GM19438 (cell line): ENCODE measurements around the gene KDM5B.
"Not testable (repeated sequence)": the region's sequence is repeated elsewhere in the genome, so short reads cannot be mapped to it uniquely, and the experiment has no call there.

ENCODE experiments used
- ATAC-seq: cut with Tn5 transposase; IDR thresholded peaks from one replicate; pipeline ENCODE4 v1.9.1; 2021; ENCODE audit warnings: low read depth; ENCODE audit not compliant: unreplicated experiment

The KDM5B gene

DNA sequence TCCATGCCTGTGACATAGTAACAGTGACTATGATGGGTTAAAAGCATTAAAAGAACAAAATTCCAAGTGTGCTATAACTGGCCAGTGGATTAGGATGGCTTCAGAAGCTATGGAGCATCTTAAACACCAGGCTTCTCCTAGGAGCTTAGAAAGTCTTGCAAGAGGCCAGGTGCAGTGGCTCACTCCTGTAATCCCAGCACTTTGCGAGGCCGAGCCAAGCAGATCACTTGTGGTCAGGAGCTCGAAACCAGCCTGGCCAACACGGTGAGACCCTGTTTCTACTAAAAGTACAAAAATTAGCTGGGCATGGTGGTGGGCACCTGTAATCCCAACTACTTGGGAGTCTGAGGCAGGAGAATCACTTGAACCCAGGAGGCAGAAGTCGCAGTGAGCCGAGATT is 85.2 kb downstream of the KDM5B start:
- not testable (repeated sequence) for ATAC-seq

- ATAC-seq: no peak
These were observed 91.6 kb downstream of the KDM5B start for GRCh38 chr1:202716654-202717053.

GRCh38 chr1:202714202-202714601 is 94.0 kb downstream of the KDM5B start:
- not testable (repeated sequence) for ATAC-seq

DNA sequence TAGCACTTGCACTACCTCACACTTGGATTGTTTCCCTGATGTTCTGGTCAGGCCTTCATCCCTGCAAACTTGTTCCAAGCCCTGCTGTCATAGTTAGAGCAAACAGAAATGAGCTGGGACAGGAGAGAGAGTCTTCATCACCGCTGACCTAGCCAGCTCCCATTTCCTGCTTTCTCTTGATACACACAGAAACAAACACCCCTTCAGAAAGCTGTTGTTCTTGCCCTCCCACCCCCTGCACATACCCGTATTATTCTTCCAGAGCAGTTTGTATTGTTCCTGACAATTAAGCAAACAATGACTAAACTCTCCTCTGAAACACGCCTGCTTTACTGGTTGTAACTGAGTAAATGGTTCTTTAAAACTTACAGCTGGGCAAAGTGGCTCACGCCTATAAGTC is 95.1 kb downstream of the KDM5B start:
- ATAC-seq: no peak

DNA sequence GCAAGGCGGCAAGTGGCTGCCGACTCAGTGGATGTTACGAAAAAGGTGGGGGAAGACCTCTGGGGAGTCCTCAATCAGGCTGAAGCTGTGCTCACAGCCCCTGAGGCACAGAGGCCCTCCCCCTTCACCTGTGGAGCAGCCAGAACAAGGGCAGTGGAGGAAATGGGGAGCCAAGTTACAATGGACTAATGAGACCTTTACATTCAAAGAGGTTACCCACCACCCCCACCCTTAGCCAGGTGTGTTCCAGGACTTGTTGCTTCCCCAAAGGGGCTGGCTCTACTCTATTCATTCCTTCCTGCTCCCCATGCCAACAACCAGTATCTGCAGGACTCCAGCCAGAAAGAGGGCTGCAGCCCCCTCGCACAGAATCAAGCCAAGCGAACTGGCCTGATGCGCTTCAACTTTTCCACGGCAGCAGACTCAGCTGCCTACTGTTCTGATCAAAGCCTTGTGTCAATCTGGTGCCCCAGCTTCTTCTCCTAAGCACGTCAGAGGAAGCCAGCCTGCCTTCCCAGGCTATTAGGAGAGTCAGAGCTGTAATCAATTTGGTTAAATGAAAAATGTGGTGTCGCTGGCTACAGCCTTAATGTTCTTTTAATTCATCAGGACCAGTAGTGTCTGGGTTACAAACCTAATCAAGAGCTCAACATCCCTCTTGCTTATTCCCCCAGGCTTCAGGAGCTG is 96.1 kb downstream of the KDM5B start:
- no peak for ATAC-seq

- no peak for ATAC-seq
These were observed 97.9 kb downstream of the KDM5B start, which contains the start of gene SYT2 for GRCh38 chr1:202710070-202711045. Gene SYT2, minus strand, starts transcription at chr1:202710454. Its CDS starts 104,682 bp downstream, at chr1:202605772.

- no peak for ATAC-seq
These were observed 98.8 kb downstream of the KDM5B start for GRCh38 chr1:202709276-202710041.

GRCh38 chr1:202708456-202709275 is 99.6 kb downstream of the KDM5B start:
- no peak for ATAC-seq

GRCh38 chr1:202706851-202707250 is 101.4 kb downstream of the KDM5B start:
- no peak for ATAC-seq

GRCh38 chr1:202704601-202705000 is 103.6 kb downstream of the KDM5B start:
- ATAC-seq: no peak

DNA sequence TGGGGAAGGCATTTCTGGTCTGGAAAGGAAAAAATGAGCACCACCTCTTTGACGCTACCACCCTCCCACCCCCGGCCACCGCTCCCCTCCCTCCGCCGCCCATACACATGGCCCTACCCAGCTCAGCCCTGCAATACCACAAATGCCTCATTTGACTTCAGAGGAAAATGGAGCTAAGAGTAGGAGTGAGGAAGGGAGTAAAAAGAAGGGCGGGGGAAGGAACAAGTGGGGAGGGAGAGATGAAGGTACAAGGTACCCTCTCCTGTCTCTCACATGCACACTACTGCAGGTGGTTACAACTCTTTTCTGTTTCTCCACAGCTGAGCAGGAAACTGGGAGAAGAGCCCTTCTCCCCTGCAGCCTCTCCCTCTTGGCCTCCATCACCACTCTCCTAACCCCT is 105.0 kb downstream of the KDM5B start:
- no peak for ATAC-seq

DNA sequence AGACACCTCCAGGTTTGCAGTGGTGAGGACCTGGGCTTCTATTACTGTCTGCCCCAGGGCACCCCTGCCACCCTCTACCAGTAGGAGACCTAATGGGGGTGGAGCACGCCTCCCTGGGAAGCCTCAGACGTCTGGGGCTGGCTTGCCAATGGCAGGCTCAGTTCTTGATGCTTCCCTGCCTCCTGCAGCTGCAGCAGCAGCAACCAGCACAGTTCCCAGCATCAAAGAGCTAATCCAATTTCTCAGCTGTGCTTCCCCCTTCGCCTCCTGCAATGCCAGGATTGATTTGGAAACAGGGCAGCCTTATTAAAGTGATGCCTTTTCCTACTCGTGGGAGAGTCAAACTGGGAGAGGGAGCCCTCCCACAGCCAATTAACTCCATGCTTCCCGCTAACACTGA is 106.1 kb downstream of the KDM5B start:
- no peak for ATAC-seq

- ATAC-seq: no peak
These were observed 107.0 kb downstream of the KDM5B start for GRCh38 chr1:202701200-202701599.

- no peak for ATAC-seq
These were observed 108.2 kb downstream of the KDM5B start for GRCh38 chr1:202700061-202700460.

DNA sequence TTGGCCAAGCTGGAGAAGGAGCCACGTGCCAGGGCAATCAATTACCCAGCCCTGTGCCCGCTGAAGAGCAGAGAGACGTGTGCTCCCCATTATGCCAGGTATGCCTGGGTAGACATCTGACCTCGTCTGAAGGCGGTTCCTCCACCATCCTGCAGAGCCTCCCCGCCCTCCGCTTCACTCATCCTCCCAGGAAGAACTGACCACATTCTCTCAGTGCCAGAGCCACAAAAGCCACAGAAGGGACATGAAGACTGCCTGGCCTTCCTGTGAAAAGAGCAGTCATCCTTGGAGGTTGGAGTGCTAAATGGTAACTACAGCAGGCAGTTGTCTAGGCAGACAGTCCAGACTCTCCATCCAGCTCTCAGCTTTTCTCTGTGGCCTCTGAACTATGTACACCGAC is 109.9 kb downstream of the KDM5B start:
- no peak for ATAC-seq

GRCh38 chr1:202697038-202697437 is 111.2 kb downstream of the KDM5B start:
- ATAC-seq: no peak

- no peak for ATAC-seq
These were observed 113.9 kb downstream of the KDM5B start for GRCh38 chr1:202694314-202694713.

- no peak for ATAC-seq
These were observed 115.2 kb downstream of the KDM5B start for GRCh38 chr1:202692959-202693555.

DNA sequence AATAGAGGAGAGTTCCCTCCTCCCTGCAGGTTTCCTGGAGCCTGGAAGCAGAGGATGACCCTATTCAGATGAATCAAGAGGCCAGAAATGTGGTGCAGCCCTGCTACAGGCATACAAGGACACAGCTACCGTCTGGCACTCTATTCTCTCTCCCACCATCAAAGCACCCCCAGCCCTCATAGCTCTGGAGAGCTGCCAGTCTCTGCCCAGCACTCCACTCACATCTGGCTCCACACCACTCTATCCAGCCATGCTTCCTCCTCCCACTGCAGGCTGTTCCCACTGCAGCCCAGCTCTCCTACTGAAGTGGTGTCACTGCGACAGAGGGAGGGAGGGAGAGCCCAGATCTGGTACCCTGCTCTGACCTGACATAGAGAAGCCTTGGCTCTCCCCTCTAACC is 116.4 kb downstream of the KDM5B start:
- no peak for ATAC-seq
